A549 (cell line): Measurements from ENCODE around the gene C9orf152. TPM values are rescaled to one million over a fixed set of nuclear protein-coding genes. Genes with fewer than 3 reads are reported as not detected.

Source experiments
- ATAC-seq, 2 experiments: fragments of 200-7000 bp in 1 of 2; fragments of >200 bp in 1 of 2; cut with Nextera tagmentation in 1 of 2; cut with Tn5 transposase in 1 of 2; 3 replicates each; pipeline versions ENCODE4 v1.8.0 to v1.9.1; 2018 to 2020; ENCODE audit warnings: mild to moderate bottlenecking in 1 of 2, moderate library complexity in 1 of 2
- CTCF ChIA-PET: fragments of 300-600 bp; sonication (Branson Sonifier 250); formaldehyde crosslinking; extraction: SDS; loops from one replicate; lab custom pipeline; 2021; ENCODE audit warnings: antibody characterized with exemption, inconsistent platforms; lab: Yijun Ruan, JAX
- POLR2A ChIA-PET: fragments of 350-600 bp; formaldehyde crosslinking; extraction: SDS; loops from one replicate; lab custom pipeline; 2021; ENCODE audit warnings: antibody characterized with exemption, inconsistent platforms; lab: Yijun Ruan, JAX
- DNase-seq, 2 experiments: peaks; one replicate each; pipeline versions ENCODE4 v3.0.0 to v3.0.0-alpha.2; 2011 to 2016; ENCODE audit warnings: low read depth in 1 of 2, low spot score in 1 of 2
- FAIRE-seq: peaks from 2 replicates; lab custom pipeline; 2011; peaks lifted over from hg19 to GRCh38; lab: Jason Lieb, UNC
- H3K27ac ChIP-seq, 2 experiments: fragments of >200 bp; sonication (Bioruptor Twin); formaldehyde crosslinking; 3 replicates each; pipeline ENCODE4 v1.5.1; 2016 to 2017
- H3K4me1 ChIP-seq: fragments of >200 bp; sonication (Bioruptor Twin); formaldehyde crosslinking; 3 replicates; pipeline ENCODE4 v1.6.1; 2016
- H3K4me2 ChIP-seq: fragments of >200 bp; sonication (Bioruptor Twin); formaldehyde crosslinking; 3 replicates; pipeline ENCODE4 v1.6.1; 2016
- H3K4me3 ChIP-seq: fragments of >200 bp; sonication (Bioruptor Twin); formaldehyde crosslinking; 3 replicates; pipeline ENCODE4 v1.5.1; 2016
- H3K9me3 ChIP-seq: fragments of >200 bp; sonication (Bioruptor Twin); formaldehyde crosslinking; 3 replicates; pipeline ENCODE4 v1.6.1; 2016
- BCL3 ChIP-seq: fragments of >200 bp; sonication (Bioruptor Twin); formaldehyde crosslinking; IDR thresholded peaks from 3 replicates; pipeline ENCODE4 v1.6.1; 2016
- BHLHE40 ChIP-seq: IDR thresholded peaks from 2 replicates; pipeline ENCODE4 v1.6.1; 2012; ENCODE audit warnings: low read depth, low read length, inconsistent platforms
- CEBPB ChIP-seq, 2 experiments: fragments of >200 bp in 1 of 2; sonication (Bioruptor Twin) in 1 of 2; formaldehyde crosslinking in 1 of 2; IDR thresholded peaks; 2 replicates each; pipeline ENCODE4 v1.6.1; 2012 to 2016
- E2F6 ChIP-seq: IDR thresholded peaks from 2 replicates; pipeline ENCODE4 v1.6.1; 2012; ENCODE audit warnings: low read depth, borderline replicate concordance
- FOSB ChIP-seq: fragments of 250-450 bp; sonication (Bioruptor Pico); IDR thresholded peaks from 2 replicates; pipeline ENCODE4 v1.5.0; 2020; ENCODE audit warnings: mild to moderate bottlenecking, moderate library complexity
- HOXA7 ChIP-seq: fragments of 250-450 bp; sonication (Bioruptor Pico); IDR thresholded peaks from 2 replicates; pipeline ENCODE4 v1.5.0; 2020; ENCODE audit warnings: mild to moderate bottlenecking, moderate library complexity
- JUNB ChIP-seq: fragments of >200 bp; sonication (Bioruptor Twin); formaldehyde crosslinking; IDR thresholded peaks from 2 replicates; pipeline ENCODE4 v1.6.1; 2016
- MAFK ChIP-seq: fragments of 450-650 bp; IDR thresholded peaks from 2 replicates; pipeline ENCODE4 v1.6.1; 2014; ENCODE audit not compliant: partially characterized antibody
- NR3C1 ChIP-seq: fragments of >200 bp; sonication (Bioruptor Twin); formaldehyde crosslinking; IDR thresholded peaks from 3 replicates; pipeline ENCODE4 v1.6.1; 2017
- POLR2A ChIP-seq: IDR thresholded peaks from 2 replicates; pipeline ENCODE4 v1.6.1; 2012; ENCODE audit warnings: mild to moderate bottlenecking, low read length
- RARB ChIP-seq: fragments of 250-450 bp; sonication (Bioruptor Pico); IDR thresholded peaks from 2 replicates; pipeline ENCODE4 v1.8.0; 2021; ENCODE audit warnings: mild to moderate bottlenecking, moderate library complexity
- SREBF2 ChIP-seq: fragments of 450-650 bp; IDR thresholded peaks from 2 replicates; pipeline ENCODE4 v1.6.1; 2014; ENCODE audit warnings: mild to moderate bottlenecking, moderate library complexity
- TFCP2L1 ChIP-seq: fragments of 250-450 bp; sonication (Bioruptor Pico); IDR thresholded peaks from 2 replicates; pipeline ENCODE4 v1.5.0; 2021; ENCODE audit warnings: mild to moderate bottlenecking
- USF2 ChIP-seq: fragments of 450-650 bp; IDR thresholded peaks from 2 replicates; pipeline ENCODE4 v1.6.1; 2014; ENCODE audit warnings: antibody characterized with exemption
- ZSCAN20 ChIP-seq: fragments of 250-450 bp; sonication (Bioruptor Pico); IDR thresholded peaks from 2 replicates; pipeline ENCODE4 v1.8.0; 2022; ENCODE audit warnings: mild to moderate bottlenecking, moderate library complexity
- WGBS: methylation state at CpG from one replicate; pipeline ENCODE4 v1.1.6; 2017; ENCODE audit errors: missing lambda C conversion rate; 5-methylcytosine and 5-hydroxymethylcytosine counted together
- polyA plus RNA-seq, 4 experiments: library from polyadenylated mRNA; depleted of rRNA in 3 of 4; stranded (reverse); fragments of >200 nt; fragmentation: RNase III in 1 of 4; extraction: RNeasy Plus Mini Kit Qiagen cat#74134 plus additional on column Dnase treatment in 1 of 4; gene quantifications; 2 replicates in 3 of 4; 3 replicates in 1 of 4; pipeline ENCODE4 v1.2.3, GENCODE V29; 2011 to 2017

Gene C9orf152
- polyA plus RNA-seq, 2 of the 4 experiments (the other 2 are of a cell fraction) = 0.10 to 0.79 TPM

GRCh38 chr9:110255463-110256379 is 47.8 kb upstream of the C9orf152 start (continued):
- peak; percentile 44; the same call in 1 of the 2 replicates for TF ChIP-seq USF2

- DNase-seq (no peak), FAIRE-seq (no peak), ATAC-seq (peak in 1 of 2 experiments; percentile 0; a peak in 1 of 6 replicates)
- POLR2A ChIA-PET = no interaction called here
- CTCF ChIA-PET = no interaction called here
- Histone ChIP-seq H3K4me1 (peaks cover 63% of the 10 kb centered on the region), H3K4me2 (peak overlapping the region; percentile 76), H3K9me3 (no peaks in the 10 kb centered on the region), H3K4me3 (peak overlapping the region; percentile 67), H3K27ac (peak overlapping the region; percentile 97)
- WGBS = 0% methylated on average over 17 of the region's 17 CpGs
- TF ChIP-seq POLR2A (no peak), BCL3 (no peak), JUNB (no peak), USF2 (no peak), HOXA7 (CRISPR knock-in tag) (peak; percentile 72; the same call in 1 of the 2 replicates), FOSB (CRISPR knock-in tag) (no peak)
These were observed 47.1 kb upstream of the C9orf152 start for GRCh38 chr9:110255034-110255462.

- no peaks in the 10 kb centered on the region for H3K9me3 ChIP-seq
- ATAC-seq (no peak), FAIRE-seq (no peak), DNase-seq (no peak)
- ChIA-PET CTCF (no interaction called here), POLR2A (no interaction called here)
- peak overlapping the region; percentile 97 for H3K27ac ChIP-seq
- peaks cover 66% of the 10 kb centered on the region for H3K4me1 ChIP-seq
- 0% methylated on average over 2 of the region's 2 CpGs for WGBS
- H3K4me2 ChIP-seq = peak overlapping the region; percentile 76
- TF ChIP-seq BHLHE40 = no peak
- TF ChIP-seq SREBF2 = no peak
- no peak for TF ChIP-seq TFCP2L1
- no peak for TF ChIP-seq USF2
- TF ChIP-seq NR3C1 = no peak
- TF ChIP-seq ZSCAN20 (CRISPR knock-in tag) = no peak
- TF ChIP-seq E2F6 = no peak
- TF ChIP-seq MAFK = no peak
- no peak for TF ChIP-seq RARB (CRISPR knock-in tag)
- no peak for TF ChIP-seq CEBPB (IDR thresholded peaks at IDR 0.05)
- H3K4me3 ChIP-seq = peak overlapping the region; percentile 67
These were observed 46.5 kb upstream of the C9orf152 start for GRCh38 chr9:110254500-110254899.
